ENCODE results near the gene ROGDI. TPM values are rescaled to one million over a fixed set of nuclear protein-coding genes. Genes with fewer than 3 reads are reported as not detected.

ROGDI gene
- polyA plus RNA-seq, 1 of the 3 experiments (the other 2 are of a cell fraction) = 33.6 TPM

GRCh38 chr16:4846503-4846900, 44.1 kb upstream of the ROGDI start:
- H3K9me3 ChIP-seq = no peaks in the 10 kb centered on the region
- H3K27me3 ChIP-seq (ENCODE audit: insufficient read depth) = no peaks in the 10 kb centered on the region
- TF ChIP-seq YY1 (IDR thresholded peaks at IDR 0.05; ENCODE audit: low read depth) (no peak), SIN3A (IDR thresholded peaks at IDR 0.05; ENCODE audit: borderline replicate concordance, low read depth, low read length) (peak; percentile 33; the same call in 1 of the 2 replicates), FOXM1 (IDR thresholded peaks at IDR 0.05; ENCODE audit: low read depth) (no peak), CTCF (IDR thresholded peaks at IDR 0.05) (no peak), POLR2AphosphoS5 (IDR thresholded peaks at IDR 0.05; ENCODE audit: low read depth, low read length) (no peak; the same call in 1 of the 2 replicates), ZBTB33 (IDR thresholded peaks at IDR 0.05; ENCODE audit: borderline replicate concordance, low read depth) (no peak), NRF1 (IDR thresholded peaks at IDR 0.05; ENCODE audit: low read depth, low read length) (no peak), TAF1 (IDR thresholded peaks at IDR 0.05; ENCODE audit: borderline replicate concordance, low read depth, low read length) (peak; percentile 31; the same call in 1 of the 2 replicates), FOSL2 (IDR thresholded peaks at IDR 0.05; ENCODE audit: borderline replicate concordance, low read depth) (no peak), MXI1 (IDR thresholded peaks at IDR 0.05; ENCODE audit: low read depth, low read length) (0 out of 2 replicates have a peak, but pooled peaks have one; percentile 33), RFX5 (IDR thresholded peaks at IDR 0.05; ENCODE audit: low read length) (no peak), RXRA (IDR thresholded peaks at IDR 0.05; ENCODE audit: borderline replicate concordance, low read depth) (no peak), CHD2 (IDR thresholded peaks at IDR 0.05; ENCODE audit: low read length, partially characterized antibody) (no peak), EZH2phosphoT487 (IDR thresholded peaks at IDR 0.05; ENCODE audit: borderline replicate concordance, low read depth) (no peak), REST (IDR thresholded peaks at IDR 0.05; ENCODE audit: low read depth, low read length) (no peak), TCF12 (IDR thresholded peaks at IDR 0.05) (no peak), SMC3 (IDR thresholded peaks at IDR 0.05; ENCODE audit: low read depth, low read length) (no peak), IRF3 (IDR thresholded peaks at IDR 0.05; ENCODE audit: low read depth, low read length) (no peak), GABPA (IDR thresholded peaks at IDR 0.05; ENCODE audit: low read depth) (no peak)
- H3K4me1 ChIP-seq (ENCODE audit: control insufficient read depth in 1 of 2, insufficient read depth in 2 of 2, low read depth in 1 of 2, low read length in 1 of 2) = peaks cover 12 to 26% of the 10 kb centered on the region in 2 experiments; a peak in 3 of 4 replicates
- CTCF ChIA-PET = interaction anchor here (1.3 kb wide), 1 partner anchor 10 kb away, joined by 3 read pairs; no protein-coding TSS in a partner anchor
- H3K4me3 ChIP-seq (ENCODE audit: low read depth in 2 of 2, low read length in 1 of 2) = peak overlapping the region; percentile 81 to 89
- POLR2A ChIA-PET = no interaction called here
- peaks cover 60% of the 10 kb centered on the region for H4K20me1 ChIP-seq (ENCODE audit: insufficient read depth)
- DNase-seq = peak; percentile 42
- H2AFZ ChIP-seq (ENCODE audit: low read depth) = no peak overlapping the region; the same call in 1 of the 2 replicates
- H3K79me2 ChIP-seq (ENCODE audit: insufficient read depth) = peaks cover 91% of the 10 kb centered on the region
- H3K4me2 ChIP-seq = peak overlapping the region; percentile 89
- H3K9me2 ChIP-seq = no peaks in the 10 kb centered on the region
- H3K27ac ChIP-seq (ENCODE audit: low read depth in 2 of 2, low read length in 1 of 2) = peak overlapping the region; percentile 74 to 84
- H3K36me3 ChIP-seq (replicated peaks in 1 of 2; ENCODE audit: control insufficient read depth in 1 of 2, insufficient read depth in 2 of 2, low read length in 1 of 2) = peaks cover 24 to 32% of the 10 kb centered on the region in 2 experiments
- WGBS (ENCODE audit: low lambda C conversion rate) = 0% methylated on average over 6 of the region's 27 CpGs
- H3F3A ChIP-seq (replicated peaks; ENCODE audit: insufficient read depth) = no peaks in the 10 kb centered on the region
- H3K9ac ChIP-seq = peak overlapping the region; percentile 93
